Keratinocyte (primary cell): ENCODE results near the gene SQOR. TPM values are rescaled to one million over a fixed set of nuclear protein-coding genes. Genes with fewer than 3 reads are reported as not detected.

Source experiments
- DNase-seq: peaks from one replicate; pipeline ENCODE4 v3.0.0-alpha.2; 2011; ENCODE audit warnings: low read depth, missing footprints, low spot score
- FAIRE-seq: peaks from 2 replicates; lab custom pipeline; 2011; peaks lifted over from hg19 to GRCh38; lab: Jason Lieb, UNC
- H2AFZ ChIP-seq: 2 replicates; pipeline ENCODE4 v1.6.0; 2012; ENCODE audit warnings: low read length, control low read depth, inconsistent platforms; ENCODE audit not compliant: control insufficient read depth
- H3K27ac ChIP-seq: 2 replicates; pipeline ENCODE4 v1.5.1; 2011; ENCODE audit warnings: low read length; ENCODE audit not compliant: control insufficient read depth, insufficient read depth
- H3K27me3 ChIP-seq: 3 replicates; pipeline ENCODE4 v1.6.0; 2011; ENCODE audit warnings: low read length; ENCODE audit not compliant: control insufficient read depth, insufficient read depth; ENCODE audit errors: extremely low read depth
- H3K36me3 ChIP-seq, 2 experiments: 2 replicates in 1 of 2; 3 replicates in 1 of 2; pipeline ENCODE4 v1.5.1; 2011; ENCODE audit warnings: low read length in 2 of 2, mild to moderate bottlenecking in 1 of 2; ENCODE audit not compliant: control insufficient read depth in 2 of 2, insufficient read depth in 2 of 2; ENCODE audit errors: extremely low read depth in 1 of 2
- H3K4me1 ChIP-seq: 3 replicates; pipeline ENCODE4 v1.5.1; 2011; ENCODE audit warnings: low read length; ENCODE audit not compliant: control insufficient read depth, insufficient read depth; ENCODE audit errors: extremely low read depth
- H3K4me2 ChIP-seq: 3 replicates; pipeline ENCODE4 v1.6.0; 2011; ENCODE audit warnings: low read depth, low read length; ENCODE audit not compliant: control insufficient read depth, insufficient read depth; ENCODE audit errors: extremely low read depth
- H3K4me3 ChIP-seq, 3 experiments: fragments of 200-600 bp in 1 of 3; sonication (generic) in 1 of 3; 2 replicates in 2 of 3; 3 replicates in 1 of 3; pipeline ENCODE4 v1.5.1; 2011 to 2016; ENCODE audit warnings: low read length in 3 of 3, mild to moderate bottlenecking in 3 of 3, control low read depth in 2 of 3, inconsistent platforms in 1 of 3, low read depth in 1 of 3, mixed read lengths in 1 of 3, mixed run types in 1 of 3, moderate library complexity in 1 of 3; ENCODE audit not compliant: control insufficient read depth in 2 of 3, insufficient read depth in 2 of 3; ENCODE audit errors: extremely low read depth in 1 of 3
- H3K79me2 ChIP-seq: 2 replicates; pipeline ENCODE4 v1.6.0; 2012; ENCODE audit warnings: low read length; ENCODE audit not compliant: control insufficient read depth, insufficient read depth
- H3K9ac ChIP-seq: 3 replicates; pipeline ENCODE4 v1.6.0; 2011; ENCODE audit warnings: low read length; ENCODE audit not compliant: control insufficient read depth, insufficient read depth; ENCODE audit errors: extremely low read depth
- H3K9me1 ChIP-seq: 3 replicates; pipeline ENCODE4 v1.6.0; 2011; ENCODE audit warnings: low read length; ENCODE audit not compliant: control insufficient read depth, insufficient read depth; ENCODE audit errors: extremely low read depth
- H3K9me3 ChIP-seq: 2 replicates; pipeline ENCODE4 v1.5.1; 2012; ENCODE audit warnings: low read depth, low read length; ENCODE audit not compliant: control insufficient read depth
- H4K20me1 ChIP-seq: 3 replicates; pipeline ENCODE4 v1.6.0; 2011; ENCODE audit warnings: low read length; ENCODE audit not compliant: control insufficient read depth, insufficient read depth; ENCODE audit errors: extremely low read depth
- CTCF ChIP-seq, 3 experiments: IDR thresholded peaks in 1 of 3; conservative IDR thresholded peaks in 1 of 3; optimal IDR thresholded peaks in 1 of 3; 2 replicates in 2 of 3; 3 replicates in 1 of 3; pipeline versions ENCODE3 to v1.5.1; 2011; ENCODE audit warnings: low read length in 3 of 3, mild to moderate bottlenecking in 3 of 3, moderate library complexity in 2 of 3, control low read depth in 1 of 3, inconsistent platforms in 1 of 3; ENCODE audit not compliant: insufficient read depth in 2 of 3; ENCODE audit errors: extremely low read depth in 1 of 3
- EZH2 ChIP-seq: IDR thresholded peaks from one replicate; pipeline ENCODE4 v1.6.1; 2012; ENCODE audit warnings: inconsistent platforms, mild to moderate bottlenecking, low read length, moderate library complexity
- dilution Hi-C: fragments of 300-500 bp; cut with MboI; formaldehyde crosslinking; loops from one replicate; pipeline ENCODE4 v1.7.0; 2020; ENCODE audit warnings: low sequenced_read_pairs; ENCODE audit not compliant: extremely low pct_ligation_motif_present
- polyA plus RNA-seq, 5 experiments: library from polyadenylated mRNA; depleted of rRNA in 3 of 5; stranded (reverse) in 3 of 5; stranded (forward) in 1 of 5; unstranded in 1 of 5; fragments of >200 nt; gene quantifications; 1 replicate in 1 of 5; 2 replicates in 3 of 5; 3 replicates in 1 of 5; pipeline versions ENCODE4 v1.2.1 to v1.2.3, GENCODE V29; 2011 to 2012; ENCODE audit warnings: missing spikeins in 2 of 5, low read depth in 1 of 5, low replicate concordance in 1 of 5

The SQOR gene
- polyA plus RNA-seq, 1 donor (not counting 4 experiments of a cell fraction or from before 2014, with no cell fraction given) = 140 TPM

- Histone ChIP-seq H3K79me2 (no peaks in the 10 kb centered on the region), H3K27ac (no peak overlapping the region), H3K36me3 (no peaks in the 10 kb centered on the region), H3K4me1 (peaks cover 8% of the 10 kb centered on the region), H2AFZ (no peak overlapping the region), H3K9me3 (no peaks in the 10 kb centered on the region), H3K4me2 (no peak overlapping the region), H3K27me3 (no peaks in the 10 kb centered on the region), H3K9me1 (no peaks in the 10 kb centered on the region), H4K20me1 (no peaks in the 10 kb centered on the region), H3K9ac (no peak overlapping the region), H3K4me3 (no peak overlapping the region)
- FAIRE-seq (no peak), DNase-seq (no peak)
- dilution Hi-C loops = no loop called here
- TF ChIP-seq CTCF (optimal IDR thresholded peaks at IDR 0.05 in 1 of 3, IDR thresholded peaks at IDR 0.05 in 1 of 3, conservative IDR thresholded peaks at IDR 0.05 in 1 of 3; ENCODE audit: extremely low read depth in 1 of 3, insufficient read depth in 2 of 3, low read length in 3 of 3) = no peak
- no peak for TF ChIP-seq EZH2
These were observed 66.3 kb downstream of the SQOR start for GRCh38 chr15:45701108-45701507.

GRCh38 chr15:45702041-45702440 lies 67.2 kb downstream of the SQOR start:
- no peaks in the 10 kb centered on the region for H3K9me3 ChIP-seq
- no peak overlapping the region for H3K4me2 ChIP-seq
- H4K20me1 ChIP-seq = no peaks in the 10 kb centered on the region
- no peak overlapping the region for H3K27ac ChIP-seq
- H3K9ac ChIP-seq = no peak overlapping the region
- no peaks in the 10 kb centered on the region for H3K27me3 ChIP-seq
- TF ChIP-seq CTCF (optimal IDR thresholded peaks at IDR 0.05 in 1 of 3, IDR thresholded peaks at IDR 0.05 in 1 of 3, conservative IDR thresholded peaks at IDR 0.05 in 1 of 3; ENCODE audit: extremely low read depth in 1 of 3, insufficient read depth in 2 of 3, low read length in 3 of 3) (no peak), EZH2 (no peak)
- FAIRE-seq (no peak), DNase-seq (no peak)
- H2AFZ ChIP-seq = no peak overlapping the region
- dilution Hi-C loops = no loop called here
- no peaks in the 10 kb centered on the region for H3K36me3 ChIP-seq
- H3K4me3 ChIP-seq = no peak overlapping the region
- no peaks in the 10 kb centered on the region for H3K79me2 ChIP-seq
- peaks cover 8% of the 10 kb centered on the region for H3K4me1 ChIP-seq
- no peaks in the 10 kb centered on the region for H3K9me1 ChIP-seq
